Thyroid gland (tissue), 4 donors: ENCODE measurements around the gene HCN2. TPM values are rescaled to one million over a fixed set of nuclear protein-coding genes. Genes with fewer than 3 reads are reported as not detected.

Experiments
- DNase-seq, 2 donors: peaks; one replicate each; pipeline ENCODE4 v3.0.0-alpha.2; 2019
- H3K27ac ChIP-seq, 3 donors: fragments of 200-600 bp; sonication (generic); 1 replicate in 2 of 3; 2 replicates in 1 of 3; pipeline ENCODE4 v1.5.1; 2016 to 2019; ENCODE audit warnings: mild to moderate bottlenecking in 1 of 3, moderate library complexity in 1 of 3
- H3K27me3 ChIP-seq: fragments of 200-600 bp; sonication (generic); one replicate; pipeline ENCODE4 v1.5.1; 2019
- H3K36me3 ChIP-seq, 2 donors: fragments of 200-600 bp; sonication (generic); one replicate each; pipeline ENCODE4 v1.5.1; 2016 to 2019
- H3K4me1 ChIP-seq, 2 donors: fragments of 200-600 bp; sonication (generic); one replicate each; pipeline ENCODE4 v1.5.1; 2017 to 2019
- H3K4me3 ChIP-seq, 3 donors: fragments of 200-600 bp; sonication (generic); replicated peaks in 1 of 3; 1 replicate in 2 of 3; 2 replicates in 1 of 3; pipeline ENCODE4 v1.5.1; 2016; ENCODE audit warnings: mild to moderate bottlenecking in 1 of 3
- H3K9me3 ChIP-seq: fragments of 200-600 bp; sonication (generic); one replicate; pipeline ENCODE4 v1.5.1; 2017
- CTCF ChIP-seq, 6 experiments: fragments of 200-600 bp in 3 of 6; fragments of 450-650 bp in 3 of 6; sonication (generic) in 3 of 6; IDR thresholded peaks; one replicate each; pipeline ENCODE4 v1.5.1; 2016 to 2019; ENCODE audit warnings: antibody characterized with exemption in 6 of 6, mild to moderate bottlenecking in 2 of 6, inconsistent platforms in 1 of 6, moderate library complexity in 1 of 6
- POLR2A ChIP-seq, 2 donors: fragments of 450-650 bp; IDR thresholded peaks; one replicate each; pipeline ENCODE4 v1.6.1; 2017; ENCODE audit warnings: antibody characterized with exemption in 2 of 2, mild to moderate bottlenecking in 2 of 2, moderate library complexity in 1 of 2
- WGBS, 2 donors: methylation state at CpG; one replicate each; pipeline ENCODE4 v1.1.5; 2017; 5-methylcytosine and 5-hydroxymethylcytosine counted together
- intact Hi-C: fragments of 100-400 bp; cut with DNase I; formaldehyde crosslinking; loops from one replicate; pipeline ENCODE4 v1.15.1; 2023
- total RNA-seq, 4 donors: library from RNA; depleted of rRNA; stranded (reverse); fragments of >200 nt; gene quantifications; one replicate each; pipeline ENCODE4 v1.2.3, GENCODE V29; 2016

Gene HCN2
- total RNA-seq, 4 donors from 2014 or later, result not detected

- peaks cover 30 to 38% of the 10 kb centered on the region in 2 donors for H3K36me3 ChIP-seq
- no peak overlapping the region for H3K27ac ChIP-seq
- TF ChIP-seq POLR2A (IDR thresholded peaks at IDR 0.05), result no peak
- TF ChIP-seq CTCF (IDR thresholded peaks at IDR 0.05), result no peak
- H3K9me3 ChIP-seq, result no peaks in the 10 kb centered on the region
- H3K4me1 ChIP-seq, result peaks cover 20 to 24% of the 10 kb centered on the region in 2 donors
- H3K4me3 ChIP-seq, result no peak overlapping the region
- intact Hi-C loops, result no loop called here
- H3K27me3 ChIP-seq, result no peaks in the 10 kb centered on the region
- no peak for DNase-seq
- WGBS, 2 donors, result 85 to 92% methylated on average over 19 to 32 of the region's 46 CpGs
Measured at GRCh38 chr19:579111-579841, 10.4 kb upstream of the HCN2 start.

GRCh38 chr19:579842-580155 is 9.9 kb upstream of the HCN2 start:
- H3K27me3 ChIP-seq, result no peaks in the 10 kb centered on the region
- WGBS, 2 donors, result 98% methylated on average over 7 of the region's 11 CpGs; no CpG with 5 or more reads in 1 of the 2 donors
- H3K36me3 ChIP-seq, result peaks cover 30 to 38% of the 10 kb centered on the region in 2 donors
- no peak for TF ChIP-seq CTCF (IDR thresholded peaks at IDR 0.05)
- TF ChIP-seq POLR2A (IDR thresholded peaks at IDR 0.05), result no peak
- no peak overlapping the region for H3K27ac ChIP-seq
- DNase-seq, result no peak
- H3K9me3 ChIP-seq, result no peaks in the 10 kb centered on the region
- H3K4me1 ChIP-seq, result peaks cover 15 to 19% of the 10 kb centered on the region in 2 donors
- intact Hi-C loops, result no loop called here
- H3K4me3 ChIP-seq, result no peak overlapping the region

- no peak for DNase-seq
- Histone ChIP-seq H3K27me3 (no peaks in the 10 kb centered on the region), H3K36me3 (peaks cover 30 to 38% of the 10 kb centered on the region in 2 donors), H3K4me3 (no peak overlapping the region), H3K4me1 (peaks cover 9 to 14% of the 10 kb centered on the region in 2 donors), H3K9me3 (no peaks in the 10 kb centered on the region), H3K27ac (no peak overlapping the region)
- TF ChIP-seq CTCF (IDR thresholded peaks at IDR 0.05) (no peak), POLR2A (IDR thresholded peaks at IDR 0.05) (no peak)
- 88 to 95% methylated on average over 9 to 22 of the region's 22 CpGs for WGBS, 2 donors
- intact Hi-C loops, result no loop called here
Measured at GRCh38 chr19:580274-580835, 9.3 kb upstream of the HCN2 start.

GRCh38 chr19:581399-582111 is 8.1 kb upstream of the HCN2 start:
- H3K27me3 ChIP-seq, result no peaks in the 10 kb centered on the region
- H3K36me3 ChIP-seq, result peaks cover 30 to 38% of the 10 kb centered on the region in 2 donors
- no peak for DNase-seq
- no peak overlapping the region for H3K27ac ChIP-seq
- TF ChIP-seq POLR2A (IDR thresholded peaks at IDR 0.05) (no peak), CTCF (IDR thresholded peaks at IDR 0.05) (no peak)
- intact Hi-C loops, result no loop called here
- WGBS, 2 donors, result 93% methylated on average over 3 to 6 of the region's 40 CpGs
- no peak overlapping the region for H3K4me3 ChIP-seq
- H3K4me1 ChIP-seq, result peaks cover 0 to 2% of the 10 kb centered on the region in 2 donors
- H3K9me3 ChIP-seq, result no peaks in the 10 kb centered on the region
